K562 treated with DMSO at 1 percent for 12 hours (cell line): ENCODE data around the gene TNFRSF4. TPM values are rescaled to one million over a fixed set of nuclear protein-coding genes. Genes with fewer than 3 reads are reported as not detected.

ENCODE experiments used
- total RNA-seq: library from RNA; unstranded; fragments of 300-600 nt; gene quantifications from 2 replicates; pipeline ENCODE4 v1.2.3, GENCODE V29; 2022; ENCODE audit not compliant: insufficient read depth

The TNFRSF4 gene
- total RNA-seq = not detected in 2 replicates

DNA sequence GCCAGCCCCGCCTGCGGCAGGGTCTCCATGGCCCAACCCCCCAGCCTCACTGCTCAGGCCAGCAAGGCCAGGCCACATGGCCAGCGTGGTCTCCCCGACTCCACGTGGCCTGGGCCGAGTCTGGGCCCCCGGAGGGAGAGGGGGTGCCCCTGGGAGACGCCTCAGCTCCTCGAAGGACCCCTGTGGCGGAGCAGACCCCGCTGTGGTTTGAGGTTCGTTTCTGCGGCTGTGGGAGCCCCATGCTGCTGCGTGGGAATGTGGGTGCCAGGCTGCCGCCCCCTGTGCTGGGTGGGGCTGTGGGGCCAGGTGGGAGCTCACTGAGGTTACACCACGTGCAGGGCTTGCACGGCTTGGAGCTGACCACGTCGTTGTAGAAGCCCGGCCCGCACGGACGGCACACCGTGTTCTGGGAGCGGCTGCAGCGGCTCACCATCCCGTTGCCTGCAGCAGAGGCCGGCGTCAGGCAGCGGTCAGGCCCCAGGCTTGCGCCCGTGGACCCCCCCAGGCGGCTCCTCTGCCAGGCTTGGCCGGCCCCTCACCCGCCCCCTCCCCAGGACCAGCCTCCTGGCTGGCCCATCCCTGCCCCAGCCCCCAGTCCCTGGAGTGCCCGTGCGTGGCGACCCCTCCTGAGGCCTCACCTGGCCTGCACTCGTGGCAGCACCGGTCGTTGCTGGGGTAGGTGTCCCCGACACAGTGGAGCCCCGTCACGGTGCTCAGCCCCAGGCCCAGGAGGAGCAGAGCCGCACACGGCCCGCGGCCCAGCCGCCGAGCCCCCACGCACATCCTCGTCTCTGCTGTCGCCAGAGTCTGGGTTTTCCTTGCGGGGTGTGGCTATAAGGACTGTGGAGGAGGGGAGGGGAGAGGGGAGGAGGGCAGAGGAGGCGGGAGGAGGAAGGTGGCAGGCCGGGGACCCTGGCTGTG lies at the start of gene TNFRSF4:
Gene TNFRSF4, minus strand, starts transcription at position 809 of the 921 bp plus-strand sequence. Its CDS starts 26 bp downstream, at position 783.

GRCh38 chr1:1246577-1247340 lies 32.8 kb upstream of the TNFRSF4 start, which contains the start of gene C1QTNF12:
TSS of gene C1QTNF12 (minus strand) at chr1:1246722. CDS start at chr1:1246690, 32 bp downstream.

GRCh38 chr1:1232208-1232795 lies 18.3 kb upstream of the TNFRSF4 start, which contains the start of gene B3GALT6:
TSS of gene B3GALT6 (plus strand) at chr1:1232237. CDS start at chr1:1232279, 42 bp downstream.

DNA sequence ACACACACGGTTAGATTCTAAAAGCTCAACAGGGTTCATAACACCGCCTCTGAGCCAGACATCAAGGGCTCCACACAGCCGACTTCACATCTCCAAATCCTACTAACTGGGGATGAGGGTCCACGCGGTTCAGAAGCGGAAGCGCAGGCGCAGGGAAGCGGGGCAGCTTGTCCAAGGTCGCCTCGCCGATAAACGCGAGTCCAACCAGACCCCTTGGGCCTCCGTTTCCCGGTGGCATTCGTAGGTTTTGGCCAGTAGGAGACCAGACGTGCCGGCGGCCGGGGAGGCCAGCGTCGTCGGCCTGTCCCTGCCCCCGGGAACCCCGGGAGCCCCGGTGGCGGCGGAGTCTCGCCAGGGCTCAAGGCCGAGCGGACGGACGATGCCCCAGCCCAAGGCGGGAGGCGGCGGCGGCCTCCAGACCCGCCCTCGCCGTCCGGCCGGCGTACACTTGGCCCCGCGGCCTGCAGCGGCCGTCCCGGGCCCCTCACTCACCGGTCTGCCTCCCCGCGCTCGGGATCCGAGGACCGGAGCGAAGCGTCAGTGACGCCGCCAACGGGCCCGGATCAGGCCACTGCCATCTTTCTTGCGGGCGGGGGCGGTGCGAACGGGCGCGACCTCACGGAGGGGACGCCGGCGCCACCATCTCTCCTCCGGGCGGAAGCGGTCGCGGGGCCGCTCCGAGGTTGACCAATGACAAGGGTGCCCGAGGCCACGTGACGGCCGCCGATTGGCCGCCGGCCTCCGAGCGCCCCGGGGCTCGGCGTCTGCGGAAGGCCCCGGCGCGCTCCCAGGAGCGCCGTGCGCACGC lies 17.7 kb upstream of the TNFRSF4 start, which contains the start of gene SDF4:
Gene SDF4, minus strand, starts transcription at position 602 of the 808 bp plus-strand sequence. CDS start 3,229 bp downstream, outside the sequence.

GRCh38 chr1:1206376-1206965 lies 7.5 kb downstream of the TNFRSF4 start, which contains the start of gene TNFRSF18:
TSS of gene TNFRSF18 (minus strand) at chr1:1206592. CDS start at chr1:1206571, 21 bp downstream.

GRCh38 chr1:1173793-1174415 lies 40.0 kb downstream of the TNFRSF4 start, which contains the start of gene TTLL10:
TSS of gene TTLL10 (plus strand) at chr1:1173880. CDS start at chr1:1179216, 5,336 bp downstream.

Other genes starting within 250 kb of the TNFRSF4 start
- 0.34 and 0.36 TPM in 2 replicates for gene PLEKHN1, start 247.7 kb downstream of the TNFRSF4 start, total RNA-seq
- gene PERM1, start 232.1 kb downstream of the TNFRSF4 start, total RNA-seq = not detected in 2 replicates
- 20.6 and 29.0 TPM in 2 replicates for gene HES4, start 214.1 kb downstream of the TNFRSF4 start, total RNA-seq
- gene ISG15, start 200.7 kb downstream of the TNFRSF4 start, total RNA-seq = 83.6 and 158 TPM in 2 replicates
- 34.6 and 62.3 TPM in 2 replicates for gene AGRN, start 194.0 kb downstream of the TNFRSF4 start, total RNA-seq
- not detected in 2 replicates for gene RNF223, start 139.8 kb downstream of the TNFRSF4 start, total RNA-seq
- 18.6 and 20.1 TPM in 2 replicates for gene C1orf159, start 98.1 kb downstream of the TNFRSF4 start, total RNA-seq
- gene TTLL10, start 40.3 kb downstream of the TNFRSF4 start, total RNA-seq = not detected in 2 replicates
- gene TNFRSF18, start 7.6 kb downstream of the TNFRSF4 start, total RNA-seq = not detected in 2 replicates
- gene SDF4, start 17.8 kb upstream of the TNFRSF4 start, total RNA-seq = 225 and 241 TPM in 2 replicates
- gene B3GALT6, start 18.1 kb upstream of the TNFRSF4 start, total RNA-seq = 10.9 and 12.4 TPM in 2 replicates
- gene C1QTNF12, start 32.6 kb upstream of the TNFRSF4 start, total RNA-seq = 1.5 TPM in 1 of 2 replicates, not detected in the other
- 113 and 137 TPM in 2 replicates for gene UBE2J2, start 59.7 kb upstream of the TNFRSF4 start, total RNA-seq
- 1.6 and 1.8 TPM in 2 replicates for gene SCNN1D, start 66.3 kb upstream of the TNFRSF4 start, total RNA-seq
- gene ACAP3, start 93.8 kb upstream of the TNFRSF4 start, total RNA-seq = 32.4 and 42.0 TPM in 2 replicates
- 55.4 and 63.1 TPM in 2 replicates for gene PUSL1, start 94.4 kb upstream of the TNFRSF4 start, total RNA-seq
- 176 and 179 TPM in 2 replicates for gene INTS11, start 110.5 kb upstream of the TNFRSF4 start, total RNA-seq
- gene CPTP, start 110.6 kb upstream of the TNFRSF4 start, total RNA-seq = 25.3 and 37.2 TPM in 2 replicates
- gene TAS1R3, start 117.1 kb upstream of the TNFRSF4 start, total RNA-seq = 0.51 and 0.98 TPM in 2 replicates
- 71.5 and 80.2 TPM in 2 replicates for gene DVL1, start 135.3 kb upstream of the TNFRSF4 start, total RNA-seq
- 9.5 and 9.6 TPM in 2 replicates for gene MXRA8, start 144.4 kb upstream of the TNFRSF4 start, total RNA-seq
- 226 and 364 TPM in 2 replicates for gene AURKAIP1, start 161.1 kb upstream of the TNFRSF4 start, total RNA-seq
- gene CCNL2, start 185.2 kb upstream of the TNFRSF4 start, total RNA-seq = 73.7 and 213 TPM in 2 replicates
- gene MRPL20, start 193.1 kb upstream of the TNFRSF4 start, total RNA-seq = 103 and 150 TPM in 2 replicates
- not detected in 2 replicates for gene ANKRD65, start 207.1 kb upstream of the TNFRSF4 start, total RNA-seq
- gene VWA1, start 221.5 kb upstream of the TNFRSF4 start, total RNA-seq = 12.1 and 22.7 TPM in 2 replicates
- not detected in 2 replicates for gene ATAD3C, start 235.5 kb upstream of the TNFRSF4 start, total RNA-seq